ENCODE data around the gene GALNT14.

DNA sequence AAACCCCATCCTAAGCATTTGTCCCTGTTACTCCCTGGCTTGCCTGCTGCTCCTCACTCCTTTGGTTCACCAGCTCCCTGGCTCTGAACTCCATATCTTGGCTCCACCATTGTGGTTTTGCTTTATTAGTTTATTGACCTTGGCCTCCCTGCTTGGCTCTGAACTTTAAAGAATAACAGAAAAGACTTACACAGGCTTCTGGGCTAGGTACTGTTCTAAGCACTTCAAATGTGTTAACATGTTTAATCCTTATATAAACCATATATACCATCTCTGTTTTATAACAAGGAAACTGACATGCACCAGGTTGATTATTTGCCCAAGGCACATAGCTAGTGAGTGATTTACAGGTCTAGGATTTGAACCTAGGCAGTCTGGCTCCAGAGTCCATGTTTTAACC lies 181.2 kb downstream of the GALNT14 start:
- TF ChIP-seq, protein P1, sequence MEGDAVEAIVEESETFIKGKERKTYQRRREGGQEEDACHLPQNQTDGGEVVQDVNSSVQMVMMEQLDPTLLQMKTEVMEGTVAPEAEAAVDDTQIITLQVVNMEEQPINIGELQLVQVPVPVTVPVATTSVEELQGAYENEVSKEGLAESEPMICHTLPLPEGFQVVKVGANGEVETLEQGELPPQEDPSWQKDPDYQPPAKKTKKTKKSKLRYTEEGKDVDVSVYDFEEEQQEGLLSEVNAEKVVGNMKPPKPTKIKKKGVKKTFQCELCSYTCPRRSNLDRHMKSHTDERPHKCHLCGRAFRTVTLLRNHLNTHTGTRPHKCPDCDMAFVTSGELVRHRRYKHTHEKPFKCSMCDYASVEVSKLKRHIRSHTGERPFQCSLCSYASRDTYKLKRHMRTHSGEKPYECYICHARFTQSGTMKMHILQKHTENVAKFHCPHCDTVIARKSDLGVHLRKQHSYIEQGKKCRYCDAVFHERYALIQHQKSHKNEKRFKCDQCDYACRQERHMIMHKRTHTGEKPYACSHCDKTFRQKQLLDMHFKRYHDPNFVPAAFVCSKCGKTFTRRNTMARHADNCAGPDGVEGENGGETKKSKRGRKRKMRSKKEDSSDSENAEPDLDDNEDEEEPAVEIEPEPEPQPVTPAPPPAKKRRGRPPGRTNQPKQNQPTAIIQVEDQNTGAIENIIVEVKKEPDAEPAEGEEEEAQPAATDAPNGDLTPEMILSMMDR (conservative IDR thresholded peaks at IDR 0.05 in 1 of 2, IDR thresholded peaks at IDR 0.05 in 1 of 2; ENCODE audit: low read depth in 1 of 2, low read length in 2 of 2) = no peak
- TF ChIP-seq EZH2 (IDR thresholded peaks at IDR 0.05; ENCODE audit: low read length, missing control alignments) = no peak

Measured in fibroblast of lung (primary cell).